Upper lobe of left lung (tissue), 4 donors: ENCODE measurements around the gene CCDC106.

Experiments
- CTCF ChIP-seq, 6 experiments: fragments of 450-650 bp in 4 of 6; fragments of 200-600 bp in 2 of 6; sonication (generic) in 2 of 6; IDR thresholded peaks; one replicate each; pipeline ENCODE4 v1.5.1; 2016 to 2019; ENCODE audit warnings: antibody characterized with exemption in 6 of 6
- EP300 ChIP-seq, 4 donors: sonication (generic); formaldehyde crosslinking; IDR thresholded peaks; one replicate each; pipeline ENCODE4 v1.5.1; 2017; ENCODE audit warnings: antibody characterized with exemption in 4 of 4, control low read depth in 2 of 4
- POLR2A ChIP-seq, 4 donors: fragments of 450-650 bp; IDR thresholded peaks; one replicate each; pipeline ENCODE4 v1.5.1; 2016 to 2017; ENCODE audit warnings: antibody characterized with exemption in 4 of 4, mild to moderate bottlenecking in 2 of 4
- POLR2AphosphoS5 ChIP-seq, 2 donors: sonication (generic); formaldehyde crosslinking; IDR thresholded peaks; one replicate each; pipeline ENCODE4 v1.5.1; 2017; ENCODE audit warnings: antibody characterized with exemption in 2 of 2

GRCh38 chr19:55613396-55613795 is 34.6 kb upstream of the CCDC106 start:
- TF ChIP-seq POLR2A (IDR thresholded peaks at IDR 0.05) (no peak), POLR2AphosphoS5 (IDR thresholded peaks at IDR 0.05) (no peak), CTCF (IDR thresholded peaks at IDR 0.05) (no peak), EP300 (IDR thresholded peaks at IDR 0.05) (no peak)
